ENCODE measurements around the gene ITGA1.

Gene ITGA1

DNA sequence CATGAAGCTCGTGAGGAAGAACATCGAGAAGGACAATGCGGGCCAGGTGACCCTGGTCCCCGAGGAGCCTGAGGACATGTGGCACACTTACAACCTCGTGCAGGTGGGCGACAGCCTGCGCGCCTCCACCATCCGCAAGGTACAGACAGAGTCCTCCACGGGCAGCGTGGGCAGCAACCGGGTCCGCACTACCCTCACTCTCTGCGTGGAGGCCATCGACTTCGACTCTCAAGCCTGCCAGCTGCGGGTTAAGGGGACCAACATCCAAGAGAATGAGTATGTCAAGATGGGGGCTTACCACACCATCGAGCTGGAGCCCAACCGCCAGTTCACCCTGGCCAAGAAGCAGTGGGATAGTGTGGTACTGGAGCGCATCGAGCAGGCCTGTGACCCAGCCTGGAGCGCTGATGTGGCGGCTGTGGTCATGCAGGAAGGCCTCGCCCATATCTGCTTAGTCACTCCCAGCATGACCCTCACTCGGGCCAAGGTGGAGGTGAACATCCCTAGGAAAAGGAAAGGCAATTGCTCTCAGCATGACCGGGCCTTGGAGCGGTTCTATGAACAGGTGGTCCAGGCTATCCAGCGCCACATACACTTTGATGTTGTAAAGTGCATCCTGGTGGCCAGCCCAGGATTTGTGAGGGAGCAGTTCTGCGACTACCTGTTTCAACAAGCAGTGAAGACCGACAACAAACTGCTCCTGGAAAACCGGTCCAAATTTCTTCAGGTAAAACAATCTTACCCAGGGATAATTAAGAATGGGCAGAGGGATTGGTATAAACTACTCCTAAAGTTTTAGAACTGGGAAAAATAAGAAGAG lies 12.9 kb downstream of the ITGA1 start:
- Mint-ChIP-seq H3K27ac (peak overlapping the region; percentile 76), H3K4me3 (peak overlapping the region; percentile 95), H3K4me1 (peaks cover 40% of the 10 kb centered on the region), H3K36me3 (peaks cover 12% of the 10 kb centered on the region), H3K9me3 (no peaks in the 10 kb centered on the region), H3K27me3 (no peaks in the 10 kb centered on the region)
- DNase-seq (ENCODE audit: low spot score in 2 of 2) (no peak), ATAC-seq (ENCODE audit: low read depth) (peak; percentile 22)

- Mint-ChIP-seq H3K4me3 (peak overlapping the region; percentile 95), H3K27ac (no peak overlapping the region), H3K9me3 (no peaks in the 10 kb centered on the region), H3K36me3 (peaks cover 12% of the 10 kb centered on the region), H3K27me3 (no peaks in the 10 kb centered on the region), H3K4me1 (peaks cover 40% of the 10 kb centered on the region)
- DNase-seq (ENCODE audit: low spot score in 2 of 2) = peak in 1 of 2 donors; percentile 9
- no peak for ATAC-seq (ENCODE audit: low read depth)
Measured at GRCh38 chr5:52801329-52801728, 13.6 kb downstream of the ITGA1 start.

- Mint-ChIP-seq H3K27ac (no peak overlapping the region), H3K4me1 (peaks cover 40% of the 10 kb centered on the region), H3K36me3 (peaks cover 12% of the 10 kb centered on the region), H3K9me3 (no peaks in the 10 kb centered on the region), H3K27me3 (no peaks in the 10 kb centered on the region), H3K4me3 (no peak overlapping the region)
- no peak for ATAC-seq (ENCODE audit: low read depth)
- DNase-seq (ENCODE audit: low spot score in 2 of 2) = no peak
Measured at GRCh38 chr5:52802272-52802973, 14.7 kb downstream of the ITGA1 start.

- H3K27me3 Mint-ChIP-seq = no peaks in the 10 kb centered on the region
Measured at GRCh38 chr5:52802974-52803336, 15.2 kb downstream of the ITGA1 start.

GRCh38 chr5:52804387-52804791 lies 16.7 kb downstream of the ITGA1 start:
- Mint-ChIP-seq H3K27me3 (no peaks in the 10 kb centered on the region), H3K9me3 (no peaks in the 10 kb centered on the region), H3K4me1 (peaks cover 29% of the 10 kb centered on the region), H3K4me3 (no peak overlapping the region), H3K36me3 (peaks cover 12% of the 10 kb centered on the region), H3K27ac (peak overlapping the region; percentile 45)
- DNase-seq (ENCODE audit: low spot score in 2 of 2) = no peak
- ATAC-seq (ENCODE audit: low read depth) = no peak

More at GRCh38 chr5:52802974-52803336, 15.2 kb downstream of the ITGA1 start:
- H3K4me1 Mint-ChIP-seq = peaks cover 39% of the 10 kb centered on the region
- no peaks in the 10 kb centered on the region for H3K9me3 Mint-ChIP-seq
- H3K36me3 Mint-ChIP-seq = peaks cover 12% of the 10 kb centered on the region
- H3K4me3 Mint-ChIP-seq = no peak overlapping the region
- DNase-seq (ENCODE audit: low spot score in 2 of 2) (no peak), ATAC-seq (ENCODE audit: low read depth) (no peak)
- no peak overlapping the region for H3K27ac Mint-ChIP-seq

GRCh38 chr5:52804981-52805380 lies 17.3 kb downstream of the ITGA1 start:
- H3K27me3 Mint-ChIP-seq = no peaks in the 10 kb centered on the region
- no peak overlapping the region for H3K27ac Mint-ChIP-seq
- DNase-seq (ENCODE audit: low spot score in 2 of 2) (no peak), ATAC-seq (ENCODE audit: low read depth) (no peak)
- no peak overlapping the region for H3K4me3 Mint-ChIP-seq
- peaks cover 12% of the 10 kb centered on the region for H3K36me3 Mint-ChIP-seq
- H3K4me1 Mint-ChIP-seq = peaks cover 29% of the 10 kb centered on the region
- H3K9me3 Mint-ChIP-seq = no peaks in the 10 kb centered on the region

DNA sequence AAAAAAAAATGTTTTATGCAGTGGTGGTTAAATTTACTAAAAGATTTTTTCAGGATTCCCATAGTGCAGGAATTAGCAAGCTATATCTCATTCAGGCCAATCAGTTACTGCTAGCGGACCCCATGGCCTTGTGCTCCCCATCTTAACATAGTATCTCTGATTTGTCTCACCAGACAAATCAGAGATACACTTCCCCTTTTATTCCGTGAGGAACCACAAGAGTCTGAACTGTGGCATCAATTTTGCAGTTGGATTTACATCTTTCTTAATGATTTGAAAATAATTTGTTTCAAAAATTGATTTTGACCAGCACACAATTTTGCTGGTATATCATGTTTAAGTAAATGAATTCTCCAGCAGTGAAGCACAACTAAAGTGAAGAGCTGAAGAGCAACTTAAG lies 17.9 kb downstream of the ITGA1 start:
- H3K9me3 Mint-ChIP-seq = no peaks in the 10 kb centered on the region
- no peak overlapping the region for H3K27ac Mint-ChIP-seq
- peaks cover 12% of the 10 kb centered on the region for H3K36me3 Mint-ChIP-seq
- H3K27me3 Mint-ChIP-seq = no peaks in the 10 kb centered on the region
- peaks cover 24% of the 10 kb centered on the region for H3K4me1 Mint-ChIP-seq
- H3K4me3 Mint-ChIP-seq = no peak overlapping the region
- no peak for ATAC-seq (ENCODE audit: low read depth)
- no peak for DNase-seq (ENCODE audit: low spot score in 2 of 2)

DNA sequence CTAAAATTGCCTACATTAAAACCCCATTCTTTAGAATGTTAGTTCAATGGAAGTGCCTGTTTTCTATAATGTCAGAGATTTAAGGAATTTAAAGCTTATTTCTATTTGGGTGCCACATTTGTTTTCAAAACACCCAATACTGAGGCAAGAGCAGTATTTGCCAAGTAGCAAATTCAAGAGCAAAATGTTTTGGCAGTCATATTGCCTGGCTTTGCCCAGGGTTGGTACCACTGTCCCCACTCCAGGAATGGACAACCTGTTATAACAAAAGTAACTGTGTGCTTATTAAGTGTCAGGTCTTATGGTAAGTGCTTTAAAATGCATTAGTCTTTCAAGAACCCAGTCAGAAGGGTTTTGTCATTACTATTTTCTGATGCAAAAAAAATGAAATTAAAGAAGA lies 19.3 kb downstream of the ITGA1 start:
- DNase-seq (ENCODE audit: low spot score in 2 of 2) (no peak), ATAC-seq (ENCODE audit: low read depth) (no peak)
- Mint-ChIP-seq H3K27ac (no peak overlapping the region), H3K4me3 (no peak overlapping the region), H3K4me1 (peaks cover 12% of the 10 kb centered on the region), H3K27me3 (no peaks in the 10 kb centered on the region), H3K36me3 (peaks cover 12% of the 10 kb centered on the region), H3K9me3 (no peaks in the 10 kb centered on the region)

GRCh38 chr5:52807723-52808122 lies 20.0 kb downstream of the ITGA1 start:
- ATAC-seq (ENCODE audit: low read depth) (no peak), DNase-seq (ENCODE audit: low spot score in 2 of 2) (no peak)
- Mint-ChIP-seq H3K9me3 (no peaks in the 10 kb centered on the region), H3K27me3 (no peaks in the 10 kb centered on the region), H3K36me3 (peaks cover 12% of the 10 kb centered on the region), H3K27ac (no peak overlapping the region), H3K4me1 (peaks cover 12% of the 10 kb centered on the region), H3K4me3 (no peak overlapping the region)

DNA sequence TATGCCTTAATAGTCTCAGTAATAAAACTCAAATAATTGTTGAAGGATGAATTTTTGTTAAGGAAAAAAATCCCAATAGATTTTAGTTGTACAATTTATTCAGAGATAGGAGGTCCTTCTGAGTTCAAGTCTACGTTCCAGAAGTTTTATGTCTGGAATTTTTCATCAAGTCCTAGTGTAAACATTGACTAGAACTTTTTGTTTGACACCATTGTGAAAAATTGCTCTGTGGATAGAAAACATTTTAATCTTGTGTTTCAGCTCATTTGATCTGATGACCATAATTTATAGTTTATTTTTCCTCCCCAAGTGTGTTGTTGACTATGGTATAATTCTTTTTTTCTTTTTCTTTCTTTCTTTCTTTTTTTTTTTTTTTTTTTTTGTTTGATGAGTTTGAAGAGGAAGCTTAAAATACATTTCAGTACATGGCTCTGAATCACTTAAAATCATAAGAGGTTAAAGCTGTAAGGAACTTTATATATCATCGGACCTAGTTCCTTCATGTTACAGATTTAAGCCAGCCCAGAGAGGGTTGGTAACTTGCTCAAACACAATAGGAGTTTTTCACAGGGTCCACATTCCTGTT lies 20.7 kb downstream of the ITGA1 start:
- Mint-ChIP-seq H3K4me1 (peaks cover 12% of the 10 kb centered on the region), H3K9me3 (no peaks in the 10 kb centered on the region), H3K27me3 (no peaks in the 10 kb centered on the region), H3K27ac (no peak overlapping the region), H3K4me3 (no peak overlapping the region), H3K36me3 (peaks cover 12% of the 10 kb centered on the region)
- ATAC-seq (ENCODE audit: low read depth) (no peak), DNase-seq (ENCODE audit: low spot score in 2 of 2) (no peak)

DNA sequence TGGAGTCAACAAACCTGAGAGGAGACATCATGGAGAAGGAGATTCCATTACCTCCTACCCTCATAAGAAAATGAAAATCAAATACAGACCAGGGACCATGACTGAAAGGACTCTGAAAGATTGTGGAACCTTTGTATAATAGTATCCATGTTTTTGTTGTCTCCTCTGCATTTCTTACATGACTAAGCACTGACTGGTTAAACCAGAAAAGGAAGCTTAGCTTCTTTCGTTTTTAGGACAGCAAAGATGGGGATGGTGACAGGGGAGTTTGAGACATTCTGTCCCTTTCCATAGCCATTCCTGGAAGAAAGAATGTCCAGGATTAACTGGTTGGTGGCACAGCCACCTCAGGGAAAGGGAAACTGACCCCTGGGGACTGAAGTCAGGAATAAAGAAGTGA lies 22.2 kb downstream of the ITGA1 start:
- H3K27ac Mint-ChIP-seq = no peak overlapping the region

DNA sequence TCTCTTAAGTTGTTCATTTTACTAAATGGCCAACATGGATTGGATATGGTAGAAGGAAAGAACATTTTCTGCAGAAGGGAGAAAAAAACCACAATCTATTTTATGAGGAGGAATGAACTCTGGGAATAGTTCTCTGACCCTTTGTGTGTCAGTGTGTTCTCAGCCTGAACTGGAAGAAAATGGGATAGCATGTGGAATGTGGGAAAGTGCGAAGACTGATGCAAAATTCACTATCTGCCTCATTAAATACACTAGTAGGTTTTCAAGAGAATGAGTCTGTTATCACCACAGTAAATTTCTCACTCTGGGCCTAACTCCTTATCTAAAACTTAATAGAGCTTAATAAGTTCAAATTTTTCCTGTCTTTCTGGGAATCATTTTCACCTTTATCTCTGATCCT lies 22.7 kb downstream of the ITGA1 start:
- H3K4me1 Mint-ChIP-seq = no peaks in the 10 kb centered on the region
- H3K9me3 Mint-ChIP-seq = no peaks in the 10 kb centered on the region
- DNase-seq (ENCODE audit: low spot score in 2 of 2) (no peak), ATAC-seq (ENCODE audit: low read depth) (no peak)
- no peak overlapping the region for H3K27ac Mint-ChIP-seq
- peaks cover 1% of the 10 kb centered on the region for H3K27me3 Mint-ChIP-seq
- no peak overlapping the region for H3K4me3 Mint-ChIP-seq
- no peaks in the 10 kb centered on the region for H3K36me3 Mint-ChIP-seq

More for the DNA sequence above, 22.2 kb downstream of the ITGA1 start:
- DNase-seq (ENCODE audit: low spot score in 2 of 2) = no peak
- ATAC-seq (ENCODE audit: low read depth) = no peak
- Mint-ChIP-seq H3K27me3 (peaks cover 1% of the 10 kb centered on the region), H3K4me1 (peaks cover 5% of the 10 kb centered on the region), H3K36me3 (peaks cover 5% of the 10 kb centered on the region), H3K4me3 (no peak overlapping the region), H3K9me3 (no peaks in the 10 kb centered on the region)

GRCh38 chr5:52811067-52811749 lies 23.5 kb downstream of the ITGA1 start:
- ATAC-seq (ENCODE audit: low read depth) (no peak), DNase-seq (ENCODE audit: low spot score in 2 of 2) (no peak)
- H3K36me3 Mint-ChIP-seq = no peaks in the 10 kb centered on the region
- H3K27ac Mint-ChIP-seq = no peak overlapping the region
- no peaks in the 10 kb centered on the region for H3K4me1 Mint-ChIP-seq
- no peaks in the 10 kb centered on the region for H3K9me3 Mint-ChIP-seq
- H3K4me3 Mint-ChIP-seq = no peak overlapping the region
- H3K27me3 Mint-ChIP-seq = peaks cover 1% of the 10 kb centered on the region

Data from memory B cell (primary cell).